Measurements from ENCODE around the gene KIRREL2. TPM values are rescaled to one million over a fixed set of nuclear protein-coding genes. Genes with fewer than 3 reads are reported as not detected.

Gene KIRREL2
- total and polyA plus RNA-seq, 9 of the 15 experiments (the other 6 are each of a cell fraction or from before 2014, with no cell fraction given) = 0.01 to 0.12 (median 0.09) TPM; not detected in 4

DNA sequence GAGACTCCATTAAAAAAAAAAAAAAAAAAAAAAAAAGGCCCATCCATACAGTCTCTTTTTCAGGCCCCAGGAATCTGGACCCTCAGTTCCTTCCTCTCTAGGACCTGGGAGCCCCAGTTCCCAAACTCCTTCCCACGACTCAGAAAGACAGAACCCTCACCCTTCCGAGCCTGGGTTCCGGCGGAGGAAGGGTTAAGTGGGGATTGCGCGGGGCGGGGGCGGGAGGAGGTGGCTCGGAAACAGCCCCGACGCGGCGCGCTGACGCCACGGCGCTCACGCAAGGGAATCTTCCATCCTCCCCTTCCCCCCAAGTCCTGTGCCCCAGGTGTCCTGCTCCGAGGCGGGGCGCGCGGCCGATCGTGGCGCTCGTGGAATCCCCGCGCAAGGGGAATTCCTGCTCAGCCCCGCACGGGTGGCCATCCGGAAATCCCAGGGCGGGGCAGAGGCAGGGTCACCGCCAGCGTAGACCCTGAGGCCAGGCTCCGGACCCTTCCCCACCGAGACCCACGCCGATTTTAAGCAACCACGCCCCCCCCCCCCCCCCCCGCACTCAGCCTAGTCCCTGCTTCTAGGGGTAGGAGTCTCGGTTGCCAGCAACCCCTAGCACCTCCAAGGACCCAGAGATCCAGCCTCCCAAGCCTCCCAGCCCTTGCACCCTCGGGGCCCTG is 43.0 kb downstream of the KIRREL2 start (continued):
- TF ChIP-seq ZNF311 (CRISPR knock-in tag; IDR thresholded peaks at IDR 0.05) (no peak), SAFB (IDR thresholded peaks at IDR 0.05; ENCODE audit: borderline replicate concordance, low read depth, low read length) (peak; percentile 96), FOXK2 (conservative IDR thresholded peaks at IDR 0.05 in 1 of 2, IDR thresholded peaks at IDR 0.05 in 1 of 2; ENCODE audit: low read depth in 2 of 2) (no peak), BDP1 (IDR thresholded peaks at IDR 0.05; ENCODE audit: insufficient read depth, insufficient read length) (no peak), POLR2A (conservative IDR thresholded peaks at IDR 0.05) (no peak), FOXJ2 (tag; IDR thresholded peaks at IDR 0.05) (no peak), MCM3 (IDR thresholded peaks at IDR 0.05) (no peak), NFXL1 (CRISPR knock-in tag; IDR thresholded peaks at IDR 0.05) (no peak), STAT5B (CRISPR knock-in tag; IDR thresholded peaks at IDR 0.05) (no peak), SETDB1 (IDR thresholded peaks at IDR 0.05; ENCODE audit: low read length) (no peak), BCOR (IDR thresholded peaks at IDR 0.05) (peak; percentile 48; the same call in 1 of the 2 replicates), BACH1 (tag; IDR thresholded peaks at IDR 0.05) (no peak), ZNF79 (CRISPR knock-in tag; IDR thresholded peaks at IDR 0.05; ENCODE audit: low read depth) (no peak), ETS2 (tag; IDR thresholded peaks at IDR 0.05; ENCODE audit: borderline replicate concordance, poor library complexity, severe bottlenecking) (no peak), NCOA1 (IDR thresholded peaks at IDR 0.05; ENCODE audit: low read depth) (no peak), MECOM (CRISPR knock-in tag; IDR thresholded peaks at IDR 0.05) (no peak), SAP30 (IDR thresholded peaks at IDR 0.05; ENCODE audit: borderline replicate concordance, insufficient read depth, low read depth, low read length, poor library complexity, severe bottlenecking) (peak; percentile 50), NCOA2 (IDR thresholded peaks at IDR 0.05; ENCODE audit: partially characterized antibody in 2 of 2) (no peak)
- TF ChIP-seq, protein P1, sequence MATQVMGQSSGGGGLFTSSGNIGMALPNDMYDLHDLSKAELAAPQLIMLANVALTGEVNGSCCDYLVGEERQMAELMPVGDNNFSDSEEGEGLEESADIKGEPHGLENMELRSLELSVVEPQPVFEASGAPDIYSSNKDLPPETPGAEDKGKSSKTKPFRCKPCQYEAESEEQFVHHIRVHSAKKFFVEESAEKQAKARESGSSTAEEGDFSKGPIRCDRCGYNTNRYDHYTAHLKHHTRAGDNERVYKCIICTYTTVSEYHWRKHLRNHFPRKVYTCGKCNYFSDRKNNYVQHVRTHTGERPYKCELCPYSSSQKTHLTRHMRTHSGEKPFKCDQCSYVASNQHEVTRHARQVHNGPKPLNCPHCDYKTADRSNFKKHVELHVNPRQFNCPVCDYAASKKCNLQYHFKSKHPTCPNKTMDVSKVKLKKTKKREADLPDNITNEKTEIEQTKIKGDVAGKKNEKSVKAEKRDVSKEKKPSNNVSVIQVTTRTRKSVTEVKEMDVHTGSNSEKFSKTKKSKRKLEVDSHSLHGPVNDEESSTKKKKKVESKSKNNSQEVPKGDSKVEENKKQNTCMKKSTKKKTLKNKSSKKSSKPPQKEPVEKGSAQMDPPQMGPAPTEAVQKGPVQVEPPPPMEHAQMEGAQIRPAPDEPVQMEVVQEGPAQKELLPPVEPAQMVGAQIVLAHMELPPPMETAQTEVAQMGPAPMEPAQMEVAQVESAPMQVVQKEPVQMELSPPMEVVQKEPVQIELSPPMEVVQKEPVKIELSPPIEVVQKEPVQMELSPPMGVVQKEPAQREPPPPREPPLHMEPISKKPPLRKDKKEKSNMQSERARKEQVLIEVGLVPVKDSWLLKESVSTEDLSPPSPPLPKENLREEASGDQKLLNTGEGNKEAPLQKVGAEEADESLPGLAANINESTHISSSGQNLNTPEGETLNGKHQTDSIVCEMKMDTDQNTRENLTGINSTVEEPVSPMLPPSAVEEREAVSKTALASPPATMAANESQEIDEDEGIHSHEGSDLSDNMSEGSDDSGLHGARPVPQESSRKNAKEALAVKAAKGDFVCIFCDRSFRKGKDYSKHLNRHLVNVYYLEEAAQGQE (IDR thresholded peaks at IDR 0.05; ENCODE audit: borderline replicate concordance) = no peak
- TF ChIP-seq, protein P1 (CRISPR knock-in tag; IDR thresholded peaks at IDR 0.05; ENCODE audit: low read depth) = no peak
- TF ChIP-seq, protein P2, sequence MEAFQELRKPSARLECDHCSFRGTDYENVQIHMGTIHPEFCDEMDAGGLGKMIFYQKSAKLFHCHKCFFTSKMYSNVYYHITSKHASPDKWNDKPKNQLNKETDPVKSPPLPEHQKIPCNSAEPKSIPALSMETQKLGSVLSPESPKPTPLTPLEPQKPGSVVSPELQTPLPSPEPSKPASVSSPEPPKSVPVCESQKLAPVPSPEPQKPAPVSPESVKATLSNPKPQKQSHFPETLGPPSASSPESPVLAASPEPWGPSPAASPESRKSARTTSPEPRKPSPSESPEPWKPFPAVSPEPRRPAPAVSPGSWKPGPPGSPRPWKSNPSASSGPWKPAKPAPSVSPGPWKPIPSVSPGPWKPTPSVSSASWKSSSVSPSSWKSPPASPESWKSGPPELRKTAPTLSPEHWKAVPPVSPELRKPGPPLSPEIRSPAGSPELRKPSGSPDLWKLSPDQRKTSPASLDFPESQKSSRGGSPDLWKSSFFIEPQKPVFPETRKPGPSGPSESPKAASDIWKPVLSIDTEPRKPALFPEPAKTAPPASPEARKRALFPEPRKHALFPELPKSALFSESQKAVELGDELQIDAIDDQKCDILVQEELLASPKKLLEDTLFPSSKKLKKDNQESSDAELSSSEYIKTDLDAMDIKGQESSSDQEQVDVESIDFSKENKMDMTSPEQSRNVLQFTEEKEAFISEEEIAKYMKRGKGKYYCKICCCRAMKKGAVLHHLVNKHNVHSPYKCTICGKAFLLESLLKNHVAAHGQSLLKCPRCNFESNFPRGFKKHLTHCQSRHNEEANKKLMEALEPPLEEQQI (IDR thresholded peaks at IDR 0.05) = no peak
